HepG2 (cell line): ENCODE results near the gene KLK7. TPM values are rescaled to one million over a fixed set of nuclear protein-coding genes. Genes with fewer than 3 reads are reported as not detected.

ENCODE experiments used
- ATAC-seq: fragments of 200-7000 bp; cut with Tn5 transposase; 3 replicates; pipeline ENCODE4 v1.9.1; 2020; ENCODE audit warnings: mild to moderate bottlenecking, moderate library complexity
- BruUV-seq: library from RNA; stranded (reverse); fragments of 400-500 nt; replicated peaks from 2 replicates; lab custom pipeline; 2021; lab: Mats Ljungman, UMichigan
- CTCF ChIA-PET: fragments of 300-600 bp; formaldehyde crosslinking; extraction: SDS; loops from one replicate; lab custom pipeline; 2021; ENCODE audit warnings: low total read pairs, inconsistent platforms, low intra/inter-chr PET ratio; lab: Yijun Ruan, JAX
- POLR2A ChIA-PET: fragments of 350-600 bp; sonication (Branson Sonifier 250); formaldehyde crosslinking; loops from one replicate; lab custom pipeline; 2020; ENCODE audit warnings: antibody characterized with exemption, inconsistent platforms; lab: Yijun Ruan, JAX
- DNase-seq: peaks from one replicate; pipeline ENCODE4 v3.0.0-alpha.2; 2015; ENCODE audit warnings: low spot score
- FAIRE-seq: peaks from 3 replicates; lab custom pipeline; 2011; peaks lifted over from hg19 to GRCh38; lab: Jason Lieb, UNC
- H2AFZ ChIP-seq: one replicate; pipeline ENCODE4 v1.6.1; 2011; ENCODE audit warnings: low read length, inconsistent platforms
- H3K27ac ChIP-seq: fragments of 300-600 bp; 3 replicates; pipeline ENCODE4 v1.8.0; 2011; ENCODE audit warnings: mixed run types, mild to moderate bottlenecking, mixed read lengths, low read length, inconsistent platforms; ENCODE audit not compliant: insufficient read depth; ENCODE audit errors: extremely low read length
- H3K27me3 ChIP-seq, 2 experiments: fragments of 200-600 bp in 1 of 2; 2 replicates in 1 of 2; 3 replicates in 1 of 2; pipeline versions ENCODE4 v1.6.0 to v1.8.0; 2011; ENCODE audit warnings: low read length in 2 of 2, mild to moderate bottlenecking in 2 of 2, moderate library complexity in 2 of 2, inconsistent platforms in 1 of 2; ENCODE audit not compliant: insufficient read depth in 2 of 2, control insufficient read depth in 1 of 2
- H3K36me3 ChIP-seq, 2 experiments: fragments of 200-600 bp in 1 of 2; replicated peaks in 1 of 2; 2 replicates in 1 of 2; 3 replicates in 1 of 2; pipeline versions ENCODE4 v1.5.1 to v1.8.0; 2011; ENCODE audit warnings: low read length in 2 of 2, inconsistent platforms in 1 of 2; ENCODE audit not compliant: insufficient read depth in 2 of 2, control insufficient read depth in 1 of 2
- H3K4me1 ChIP-seq: 2 replicates; pipeline ENCODE4 v1.5.1; 2012; ENCODE audit warnings: low read length, inconsistent platforms; ENCODE audit not compliant: insufficient read depth
- H3K4me2 ChIP-seq: 2 replicates; pipeline ENCODE4 v1.6.0; 2011; ENCODE audit warnings: low read depth, low read length, inconsistent platforms
- H3K4me3 ChIP-seq, 3 experiments: fragments of 200-600 bp in 1 of 3; sonication (generic), shearing (Covaris generic) in 1 of 3; replicated peaks in 1 of 3; 2 replicates each; pipeline ENCODE4 v1.5.1; 2011 to 2016; ENCODE audit warnings: low read length in 3 of 3, inconsistent platforms in 2 of 3, low read depth in 2 of 3, mild to moderate bottlenecking in 2 of 3, control low read depth in 1 of 3, mixed read lengths in 1 of 3; ENCODE audit not compliant: insufficient read depth in 1 of 3
- H3K79me2 ChIP-seq: one replicate; pipeline ENCODE4 v1.6.1; 2011; ENCODE audit warnings: low read length, inconsistent platforms; ENCODE audit not compliant: insufficient read depth
- H3K9ac ChIP-seq: 2 replicates; pipeline ENCODE4 v1.6.0; 2011; ENCODE audit warnings: mild to moderate bottlenecking, low read depth, low read length, inconsistent platforms; ENCODE audit not compliant: insufficient read depth
- H3K9me3 ChIP-seq: 2 replicates; pipeline ENCODE4 v1.5.1; 2012; ENCODE audit warnings: mild to moderate bottlenecking, low read length
- H4K20me1 ChIP-seq: 2 replicates; pipeline ENCODE4 v1.6.0; 2011; ENCODE audit warnings: inconsistent platforms, mild to moderate bottlenecking, low read length, moderate library complexity; ENCODE audit not compliant: insufficient read depth
- BCL6 ChIP-seq: IDR thresholded peaks from 2 replicates; pipeline ENCODE4 v1.6.1; 2016; ENCODE audit warnings: missing genetic modification reagents, missing compliant biosample characterization
- FOXP1 ChIP-seq, 2 experiments: fragments of 450-650 bp in 1 of 2; IDR thresholded peaks; 2 replicates each; pipeline ENCODE4 v1.6.1; 2017 to 2018; ENCODE audit warnings: antibody characterized with exemption in 1 of 2
- GABPB1 ChIP-seq: IDR thresholded peaks from 2 replicates; pipeline ENCODE4 v1.6.1; 2016; ENCODE audit warnings: mild to moderate bottlenecking, missing genetic modification reagents, moderate library complexity, missing compliant biosample characterization
- ZBTB34 ChIP-seq: sonication (generic); formaldehyde crosslinking; IDR thresholded peaks from 2 replicates; pipeline ENCODE4 v1.8.0; 2022; ENCODE audit warnings: mild to moderate bottlenecking, missing genetic modification reagents
- ZBTB44 ChIP-seq: sonication (generic); formaldehyde crosslinking; IDR thresholded peaks from 2 replicates; pipeline ENCODE4 v1.4.0; 2020; ENCODE audit warnings: missing genetic modification reagents
- ZFP36L2 ChIP-seq: sonication (generic); formaldehyde crosslinking; IDR thresholded peaks from 2 replicates; pipeline ENCODE4 v1.4.0; 2020; ENCODE audit warnings: missing genetic modification reagents
- ZNF710 ChIP-seq: sonication (generic); formaldehyde crosslinking; IDR thresholded peaks from 2 replicates; pipeline ENCODE4 v1.5.0; 2020; ENCODE audit warnings: mild to moderate bottlenecking, missing genetic modification reagents, borderline replicate concordance
- WGBS: methylation state at CpG from one replicate; pipeline ENCODE4 v1.1.6; 2017; ENCODE audit warnings: low lambda C conversion rate; 5-methylcytosine and 5-hydroxymethylcytosine counted together
- in situ Hi-C: cut with HindIII; loops from 2 replicates; pipeline ENCODE4 v1.10.0; 2017; ENCODE audit warnings: low pct_unique_long_range_greater_than_20kb; ENCODE audit not compliant: extremely low pct_ligation_motif_present
- intact Hi-C: fragments of 100-400 bp; cut with micrococcal nuclease; formaldehyde crosslinking; loops from one replicate; pipeline ENCODE4 v1.10.0; 2022; ENCODE audit not compliant: unreplicated experiment
- polyA plus RNA-seq, 8 experiments: library from polyadenylated mRNA; depleted of rRNA in 3 of 8; stranded (reverse) in 7 of 8; unstranded in 1 of 8; fragments of >200 nt; fragmentation: Illumina TruSeq in 4 of 8; extraction: Trizol in 4 of 8; gene quantifications; 2 replicates each; pipeline versions ENCODE4 v1.2.1 to v1.2.3, GENCODE V29; 2011 to 2016; ENCODE audit warnings: low read depth in 4 of 8, missing spikeins in 1 of 8, mixed read lengths in 1 of 8; ENCODE audit not compliant: insufficient read depth in 1 of 8
- total RNA-seq, 5 experiments: library from RNA; depleted of rRNA; stranded (reverse); fragments of >200 nt; fragmentation: Illumina TruSeq; extraction: Trizol; gene quantifications; 2 replicates each; pipeline ENCODE4 v1.2.3, GENCODE V29; 2016; ENCODE audit warnings: low read depth in 1 of 5

KLK7 gene
- total and polyA plus RNA-seq, 2 of the 13 experiments (the other 11 are each of a cell fraction or from before 2014, with no cell fraction given) = not detected

DNA sequence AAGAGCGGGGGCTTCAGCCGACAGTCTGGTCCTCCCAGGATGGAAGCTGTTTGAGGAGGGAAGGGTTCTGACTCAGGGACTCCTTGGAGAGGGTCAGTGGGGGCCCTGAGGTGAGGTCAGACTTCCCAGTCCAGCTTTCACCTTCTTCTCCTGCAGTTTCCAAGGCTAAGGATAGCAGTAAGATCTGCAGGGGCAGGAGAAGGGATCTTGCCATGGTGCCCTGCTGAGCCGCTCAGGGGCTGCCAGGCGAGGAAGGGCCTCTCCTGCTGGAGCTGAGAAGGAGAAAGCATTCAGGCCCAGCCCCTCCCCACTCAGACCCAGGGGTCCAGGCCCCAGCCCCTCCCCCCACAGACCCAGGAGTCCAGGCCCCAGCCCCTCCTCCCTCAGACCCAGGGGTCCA lies 1.5 kb downstream of the KLK7 start:
- no peak overlapping the region for H2AFZ ChIP-seq
- H3K4me3 ChIP-seq = no peak overlapping the region
- intact Hi-C loops = no loop called here
- H3K4me1 ChIP-seq = no peaks in the 10 kb centered on the region
- H3K27me3 ChIP-seq = peaks cover 0 to under 1% of the 10 kb centered on the region in 2 experiments; a peak in 2 of 5 replicates
- H3K9ac ChIP-seq = no peak overlapping the region
- POLR2A ChIA-PET = no interaction called here
- H3K9me3 ChIP-seq = no peaks in the 10 kb centered on the region
- H4K20me1 ChIP-seq = no peaks in the 10 kb centered on the region
- H3K79me2 ChIP-seq = no peaks in the 10 kb centered on the region
- FAIRE-seq (no peak), ATAC-seq (no peak; the same call in 2 of the 3 replicates), DNase-seq (no peak)
- in situ Hi-C loops = no loop called here
- no TSS peak for BruUV-seq
- no peaks in the 10 kb centered on the region for H3K36me3 ChIP-seq
- TF ChIP-seq ZNF710 = no peak
- TF ChIP-seq ZBTB44 (CRISPR knock-in tag) = no peak
- no peak for TF ChIP-seq ZBTB34 (CRISPR knock-in tag)
- TF ChIP-seq ZFP36L2 = no peak
- no peak for TF ChIP-seq BCL6 (CRISPR knock-in tag)
- TF ChIP-seq FOXP1 (IDR thresholded peaks at IDR 0.05) = no peak
- TF ChIP-seq FOXP1 (CRISPR knock-in tag; IDR thresholded peaks at IDR 0.05) = no peak
- no peak for TF ChIP-seq GABPB1
- no peak overlapping the region for H3K27ac ChIP-seq
- CTCF ChIA-PET = no interaction called here
- no peak overlapping the region for H3K4me2 ChIP-seq
- 61% methylated on average over 2 of the region's 4 CpGs for WGBS
